ENCODE measurements around the gene C21orf58. TPM values are rescaled to one million over a fixed set of nuclear protein-coding genes. Genes with fewer than 3 reads are reported as not detected.
A peak's percentile ranks its signal among the peaks of the same experiment; 100 is the strongest.
"Not testable (repeated sequence)": the region's sequence is repeated elsewhere in the genome, so short reads cannot be mapped to it uniquely, and the experiment has no call there.

The C21orf58 gene
- total RNA-seq (2014; rRNA removed; shearing (Covaris generic)) = 7.8 and 8.9 TPM in 2 replicates

DNA sequence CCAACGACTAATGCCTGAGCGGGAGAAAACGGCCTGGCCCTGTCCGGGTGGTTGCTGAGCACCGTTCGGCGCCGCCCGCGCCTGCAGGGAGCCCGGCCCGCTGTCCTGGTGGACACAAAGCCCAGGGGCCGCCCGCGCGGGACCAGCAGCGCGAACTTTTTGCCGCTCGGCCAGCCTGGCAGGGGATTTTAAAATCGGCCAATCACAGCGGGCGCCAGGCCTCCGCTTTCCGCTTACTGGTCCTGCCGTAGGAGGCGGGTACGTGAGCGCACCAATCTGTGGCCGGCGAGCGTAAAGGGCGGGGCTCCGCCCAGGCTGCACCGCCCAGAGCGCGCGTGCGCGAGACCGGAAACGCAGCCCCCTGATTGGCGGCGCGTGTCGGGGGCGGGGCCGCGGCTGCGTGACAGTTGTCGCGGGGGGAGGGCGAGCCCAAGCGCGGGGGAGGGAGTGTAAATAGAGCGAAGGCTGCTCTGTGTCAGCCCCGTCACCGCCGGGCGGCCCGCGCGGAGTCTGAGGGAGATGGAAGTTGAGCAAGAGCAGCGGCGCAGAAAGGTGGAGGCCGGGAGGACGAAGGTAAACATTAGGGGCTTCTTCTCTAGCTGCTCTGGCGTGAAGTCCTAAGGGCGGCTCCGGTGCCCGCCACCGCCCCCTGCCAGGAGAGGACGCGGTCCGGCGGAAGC, at the start of gene C21orf58, which contains the start of gene PCNT:
Gene C21orf58 (minus strand): TSS at position 161 of the 680 bp plus-strand sequence. CDS start 1,132 bp downstream, outside the sequence.
Gene PCNT (plus strand): TSS at position 447 of the 680 bp plus-strand sequence. CDS start 73 bp downstream, at position 520.
- peak; percentile 95 for DNase-seq (ENCODE audit: low spot score)

- not testable (repeated sequence) for DNase-seq (ENCODE audit: low spot score)
Observed at GRCh38 chr21:46372947-46373346, 49.3 kb upstream of the C21orf58 start.

- no peak for DNase-seq (ENCODE audit: low spot score)
Observed at GRCh38 chr21:46372014-46372485, 48.4 kb upstream of the C21orf58 start.

DNA sequence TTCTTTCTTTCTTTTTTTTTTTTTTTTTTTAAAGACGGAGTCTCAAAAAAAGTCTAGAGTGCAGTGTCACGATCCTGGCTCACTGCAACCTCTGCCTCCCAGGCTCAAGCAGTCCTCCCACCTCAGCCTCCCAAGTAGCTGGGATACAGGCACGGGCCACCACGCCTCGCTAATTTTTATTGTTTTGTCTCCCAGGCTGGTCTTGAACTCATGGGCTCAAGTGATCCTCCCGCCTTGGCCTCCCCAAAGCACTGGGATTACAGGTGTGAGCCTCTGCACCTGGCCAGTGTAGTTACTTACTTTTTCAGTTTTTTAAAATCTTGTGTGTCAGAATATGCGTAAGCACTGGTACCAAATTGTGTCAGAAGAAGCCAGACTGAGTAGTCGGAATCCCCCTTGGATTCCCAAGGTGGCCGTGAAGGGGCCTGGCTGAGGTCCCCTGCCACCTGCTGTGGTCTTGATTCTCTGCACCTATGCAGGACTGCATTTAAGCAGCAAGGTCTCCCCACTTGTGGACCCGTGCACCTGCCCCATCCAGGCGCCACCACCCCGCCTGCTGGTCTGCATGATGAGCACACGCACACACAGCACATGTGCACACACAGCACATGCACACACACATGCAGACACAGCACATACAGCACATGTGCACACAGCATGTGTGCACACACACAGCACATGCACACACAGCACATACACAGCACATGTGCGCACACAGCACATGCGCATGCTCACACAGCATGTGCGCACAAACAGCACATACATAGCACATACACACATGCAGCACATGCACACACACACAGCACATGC, 47.7 kb upstream of the C21orf58 start:
- no peak for DNase-seq (ENCODE audit: low spot score)

DNA sequence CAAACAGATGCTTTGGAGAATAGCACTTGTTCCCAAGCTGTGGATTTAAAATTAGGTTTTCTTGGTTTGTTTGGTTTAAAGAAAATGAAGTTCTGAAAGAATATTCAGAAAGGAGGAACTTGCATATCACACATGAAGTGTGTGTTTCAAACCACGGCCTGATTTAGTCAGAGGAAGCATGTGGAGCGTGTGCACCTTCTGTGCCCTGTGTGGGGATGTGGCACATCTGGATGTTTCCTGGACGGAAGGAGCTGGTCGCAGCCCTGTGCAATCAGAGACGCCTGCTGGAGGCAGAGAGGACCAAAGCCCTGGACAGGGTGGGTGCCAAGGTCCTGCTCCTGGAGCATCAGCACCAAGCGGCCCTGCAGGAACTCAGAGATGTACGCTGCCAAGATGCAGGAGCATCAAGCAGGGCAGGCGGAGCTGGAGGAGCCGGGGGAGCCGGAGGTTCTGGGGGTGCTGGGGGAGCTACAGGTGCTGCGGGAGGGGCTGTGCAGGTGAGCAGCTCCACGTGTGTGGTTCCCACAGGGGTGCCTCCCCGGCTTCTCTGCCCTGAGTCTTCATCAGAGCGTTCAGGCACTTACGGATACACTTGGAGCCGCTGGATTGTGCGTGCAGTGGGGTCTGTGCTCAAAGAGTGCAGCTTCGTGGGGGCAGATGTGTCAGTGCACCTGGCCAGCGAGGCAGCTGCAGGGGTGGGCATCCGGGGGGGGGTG, 46.0 kb upstream of the C21orf58 start:
- no peak for DNase-seq (ENCODE audit: low spot score)

GRCh38 chr21:46368533-46369285, 45.0 kb upstream of the C21orf58 start:
- DNase-seq (ENCODE audit: low spot score) = no peak

DNA sequence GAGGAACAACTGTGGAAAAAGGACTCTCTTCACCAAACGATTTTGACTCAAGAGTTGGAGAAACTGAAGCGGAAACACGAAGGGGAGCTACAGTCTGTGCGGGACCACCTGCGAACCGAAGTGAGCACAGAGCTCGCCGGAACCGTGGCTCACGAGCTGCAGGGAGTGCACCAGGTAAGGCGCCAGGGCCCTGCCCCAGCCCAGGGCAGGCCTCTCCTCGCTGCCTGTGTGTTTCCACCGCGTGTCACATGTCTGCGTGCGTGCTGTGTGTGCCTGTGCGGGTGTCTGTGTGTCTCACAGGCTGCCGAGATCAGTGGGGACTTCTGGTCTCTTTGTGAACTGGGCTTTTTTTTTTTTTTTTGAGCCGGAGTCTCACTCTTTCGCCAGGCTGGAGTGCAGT, 43.3 kb upstream of the C21orf58 start:
- DNase-seq (ENCODE audit: low spot score) = no peak

GRCh38 chr21:46366561-46366960, 42.9 kb upstream of the C21orf58 start:
- no peak for DNase-seq (ENCODE audit: low spot score)

- no peak for DNase-seq (ENCODE audit: low spot score)
Observed at GRCh38 chr21:46366091-46366490, 42.4 kb upstream of the C21orf58 start.

GRCh38 chr21:46363698-46364097, 40.0 kb upstream of the C21orf58 start:
- DNase-seq (ENCODE audit: low spot score) = no peak

DNA sequence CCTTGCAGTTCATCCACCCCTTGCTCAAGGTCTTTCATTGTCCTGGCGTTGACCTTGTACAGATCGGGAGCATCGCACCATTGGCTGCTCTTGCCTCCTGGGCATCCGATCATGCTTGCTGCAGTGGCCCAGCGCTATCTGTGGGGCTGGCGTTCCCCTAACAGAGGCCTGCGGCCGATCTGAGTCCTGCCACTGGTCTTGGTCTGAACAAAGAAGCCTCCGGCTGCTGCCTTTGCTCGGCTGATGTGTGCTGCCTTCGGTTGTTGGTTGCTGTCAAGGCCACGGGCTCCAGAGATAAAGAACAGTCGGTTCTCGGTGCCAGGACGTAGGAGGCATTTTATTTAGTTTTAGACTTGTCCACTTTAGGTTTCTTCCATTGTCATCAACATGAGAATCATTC, 39.3 kb upstream of the C21orf58 start:
- no peak for DNase-seq (ENCODE audit: low spot score)

DNA sequence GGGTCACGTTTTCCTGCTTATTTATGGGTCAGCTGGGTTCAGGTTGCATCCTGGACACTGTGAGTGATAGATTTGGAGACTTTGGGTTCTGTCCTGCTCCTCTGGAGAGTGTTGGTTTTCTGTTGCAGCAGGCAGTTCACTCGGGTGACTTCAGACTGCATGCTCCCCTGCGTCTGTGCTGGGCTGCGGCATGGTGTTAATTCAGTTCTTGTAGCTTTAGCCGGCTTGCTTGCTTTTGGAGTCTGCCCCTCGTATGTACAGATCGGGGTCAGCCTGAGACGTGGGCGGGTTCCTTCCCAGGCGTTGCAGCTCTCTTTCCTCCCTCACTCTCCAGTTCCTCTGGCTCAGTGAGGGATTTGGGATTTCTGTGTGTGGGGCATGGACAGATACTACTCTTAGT, 38.3 kb upstream of the C21orf58 start:
- DNase-seq (ENCODE audit: low spot score) = no peak

DNA sequence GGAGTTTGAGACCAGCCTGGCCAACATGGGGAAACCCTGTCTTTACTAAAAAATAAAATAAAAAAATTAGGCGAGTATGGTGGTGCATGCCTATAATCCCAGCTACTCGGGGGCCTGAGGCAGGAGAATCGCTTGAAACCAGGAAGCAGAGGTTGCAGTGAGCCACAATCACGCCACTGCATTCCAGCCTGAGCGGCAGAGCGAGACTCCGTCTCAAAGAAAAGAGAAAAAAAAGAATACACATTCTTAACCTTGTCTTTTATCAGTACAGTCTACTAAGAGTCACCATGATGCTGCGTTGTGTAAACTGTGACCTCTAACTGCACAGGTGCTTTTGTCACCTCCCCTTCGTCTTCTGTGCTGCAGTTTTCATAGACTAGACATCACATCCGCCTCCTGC, 37.5 kb upstream of the C21orf58 start:
- DNase-seq (ENCODE audit: low spot score) = no peak

DNA sequence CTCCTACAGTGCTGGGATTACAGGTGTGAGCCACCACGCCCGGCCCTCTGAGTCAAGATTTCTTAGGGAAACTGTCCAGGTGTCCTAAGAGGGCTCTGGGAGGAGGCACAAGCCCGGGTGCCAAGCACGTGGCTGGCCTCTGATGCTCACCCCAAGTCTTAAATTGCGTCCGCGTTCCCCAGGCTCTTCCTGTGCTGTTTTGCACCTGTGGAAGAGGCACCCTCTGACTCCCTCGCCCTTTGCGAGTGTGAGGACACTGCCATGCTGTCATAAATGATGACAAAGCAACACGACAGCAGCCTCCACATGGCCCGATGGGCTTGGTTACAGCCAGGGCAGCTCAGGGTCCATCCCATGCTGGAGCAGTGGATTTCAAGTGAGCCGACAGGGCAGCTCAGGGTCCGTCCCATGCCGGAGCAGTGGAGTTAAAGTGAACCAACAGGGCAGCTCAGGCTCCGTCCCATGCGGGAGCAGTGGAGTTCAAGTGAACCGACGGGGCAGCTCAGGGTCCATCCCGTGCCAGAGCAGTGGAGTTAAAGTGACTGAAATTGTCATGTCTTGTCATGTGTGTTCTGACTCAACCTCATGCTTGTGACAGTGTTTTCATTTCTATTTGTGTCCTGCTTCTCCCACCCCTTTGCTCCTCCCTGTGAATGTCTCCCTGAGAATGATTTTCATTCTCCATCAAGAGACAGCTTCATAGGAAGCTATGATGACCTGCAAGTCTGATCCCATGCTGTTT, 34.2 kb upstream of the C21orf58 start:
- no peak for DNase-seq (ENCODE audit: low spot score)

DNA sequence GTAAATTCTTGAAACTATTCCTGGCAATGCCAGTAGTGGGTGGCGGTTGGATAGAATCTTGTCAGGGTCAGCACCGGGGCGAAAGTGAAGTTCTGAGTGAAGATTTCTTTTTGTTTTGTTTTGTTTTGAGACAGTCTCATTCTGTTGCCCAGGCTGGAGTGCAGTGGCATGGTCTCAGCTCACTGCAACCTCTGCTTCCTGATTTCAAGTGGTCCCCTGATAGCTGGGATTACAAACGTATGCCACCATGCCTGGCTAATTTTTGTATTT, 33.6 kb upstream of the C21orf58 start:
- no peak for DNase-seq (ENCODE audit: low spot score)

GRCh38 chr21:46356494-46357334, 33.0 kb upstream of the C21orf58 start:
- DNase-seq (ENCODE audit: low spot score) = no peak

GRCh38 chr21:46356005-46356338, 32.3 kb upstream of the C21orf58 start:
- DNase-seq (ENCODE audit: low spot score) = no peak

DNA sequence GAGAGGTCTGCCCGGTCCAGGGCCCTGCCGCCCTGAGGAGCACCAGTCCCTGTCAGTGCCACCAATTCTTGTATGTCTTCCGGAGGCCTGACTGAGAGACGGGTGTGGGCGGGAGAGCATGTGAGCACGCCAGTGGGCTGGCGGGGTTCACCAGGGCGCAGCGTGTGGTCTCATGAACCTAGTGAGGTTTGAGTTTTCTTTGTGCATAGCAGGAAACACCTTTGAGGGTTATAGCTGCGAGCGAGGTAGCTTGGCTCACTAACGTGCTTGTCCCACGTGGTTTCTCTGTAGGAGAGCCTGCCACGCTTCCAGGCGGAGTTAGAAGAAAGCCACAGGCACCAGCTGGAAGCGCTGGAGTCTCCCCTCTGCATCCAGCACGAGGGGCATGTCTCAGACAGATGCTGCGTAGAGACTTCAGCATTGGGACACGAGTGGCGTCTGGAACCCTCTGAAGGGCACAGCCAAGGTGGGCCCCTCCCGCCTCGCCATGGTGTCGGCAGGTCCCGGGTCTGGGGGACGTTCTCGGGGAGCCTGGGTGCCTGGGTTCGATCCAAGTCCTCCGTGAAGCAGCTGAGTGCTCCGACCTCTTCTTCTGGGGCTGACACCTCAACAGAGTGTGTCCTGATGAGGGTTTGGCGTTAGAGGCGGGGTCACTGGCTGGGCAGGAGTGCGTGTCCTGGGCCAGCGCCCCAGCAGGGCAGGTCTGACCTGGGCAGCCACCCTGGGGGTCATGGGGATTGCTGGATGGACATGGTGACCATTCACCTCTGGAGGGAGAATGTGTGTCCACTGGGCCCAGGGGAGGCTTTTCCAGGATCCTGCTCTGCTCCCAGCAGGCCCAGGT, 31.7 kb upstream of the C21orf58 start:
- no peak for DNase-seq (ENCODE audit: low spot score)

- no peak for DNase-seq (ENCODE audit: low spot score)
Observed at GRCh38 chr21:46354518-46354917, 30.8 kb upstream of the C21orf58 start.

Data from A172 (cell line).